ENCODE measurements around the gene ADAMTS2.

The ADAMTS2 gene

GRCh38 chr5:179271821-179272325 lies 73.4 kb downstream of the ADAMTS2 start:
- H3K4me3 ChIP-seq (ENCODE audit: low read depth, low read length): no peak overlapping the region
- peak; percentile 6 for TF ChIP-seq CTCF (conservative IDR thresholded peaks at IDR 0.05; ENCODE audit: low read depth, low read length)
- DNase-seq (ENCODE audit: low read depth): no peak

- no peak for TF ChIP-seq CTCF (conservative IDR thresholded peaks at IDR 0.05; ENCODE audit: low read depth, low read length)
- DNase-seq (ENCODE audit: low read depth): no peak
- no peak overlapping the region for H3K4me3 ChIP-seq (ENCODE audit: low read depth, low read length)
These were observed 73.9 kb downstream of the ADAMTS2 start for GRCh38 chr5:179271428-179271734.

GRCh38 chr5:179270581-179271427 lies 74.5 kb downstream of the ADAMTS2 start:
- no peak for TF ChIP-seq CTCF (conservative IDR thresholded peaks at IDR 0.05; ENCODE audit: low read depth, low read length)
- no peak overlapping the region for H3K4me3 ChIP-seq (ENCODE audit: low read depth, low read length)
- no peak for DNase-seq (ENCODE audit: low read depth)

- H3K4me3 ChIP-seq (ENCODE audit: low read depth, low read length): no peak overlapping the region
- no peak for TF ChIP-seq CTCF (conservative IDR thresholded peaks at IDR 0.05; ENCODE audit: low read depth, low read length)
- no peak for DNase-seq (ENCODE audit: low read depth)
These were observed 75.3 kb downstream of the ADAMTS2 start for GRCh38 chr5:179269781-179270543.

GRCh38 chr5:179268966-179269693 lies 76.1 kb downstream of the ADAMTS2 start:
- no peak overlapping the region for H3K4me3 ChIP-seq (ENCODE audit: low read depth, low read length)
- DNase-seq (ENCODE audit: low read depth): no peak
- no peak for TF ChIP-seq CTCF (conservative IDR thresholded peaks at IDR 0.05; ENCODE audit: low read depth, low read length)

- DNase-seq (ENCODE audit: low read depth): no peak
- no peak overlapping the region for H3K4me3 ChIP-seq (ENCODE audit: low read depth, low read length)
- TF ChIP-seq CTCF (conservative IDR thresholded peaks at IDR 0.05; ENCODE audit: low read depth, low read length): no peak
These were observed 76.8 kb downstream of the ADAMTS2 start for GRCh38 chr5:179268399-179268952.

Measured in choroid plexus epithelial cell (primary cell).